Neutrophil (primary cell): Measurements from ENCODE around the gene NTN1.
"Not testable (repeated sequence)": the region's sequence is repeated elsewhere in the genome, so short reads cannot be mapped to it uniquely, and the experiment has no call there.

Experiments
- H3K27ac ChIP-seq: fragments of 200-600 bp; sonication (generic); 2 replicates; pipeline ENCODE4 v1.5.1; 2016; ENCODE audit warnings: mild to moderate bottlenecking, moderate library complexity
- H3K27me3 ChIP-seq: fragments of 200-600 bp; sonication (generic); 2 replicates; pipeline ENCODE4 v1.6.0; 2016; ENCODE audit warnings: mild to moderate bottlenecking
- H3K36me3 ChIP-seq: fragments of 200-600 bp; sonication (generic); 2 replicates; pipeline ENCODE4 v1.5.1; 2017
- H3K4me1 ChIP-seq, 2 experiments: fragments of 200-600 bp in 1 of 2; sonication (generic) in 1 of 2; 1 replicate in 1 of 2; 2 replicates in 1 of 2; pipeline versions ENCODE4 v1.5.1 to v1.6.1; 2013 to 2016; ENCODE audit warnings: low read depth in 1 of 2, low read length in 1 of 2, mild to moderate bottlenecking in 1 of 2, moderate library complexity in 1 of 2; ENCODE audit not compliant: control insufficient read depth in 1 of 2, insufficient read depth in 1 of 2
- H3K4me3 ChIP-seq, 2 experiments: fragments of 200-600 bp in 1 of 2; sonication (generic) in 1 of 2; 1 replicate in 1 of 2; 2 replicates in 1 of 2; pipeline ENCODE4 v1.5.1; 2013 to 2016; ENCODE audit warnings: low read depth in 1 of 2, low read length in 1 of 2, mild to moderate bottlenecking in 1 of 2, moderate library complexity in 1 of 2
- H3K9me3 ChIP-seq: fragments of 200-600 bp; sonication (generic); 2 replicates; pipeline ENCODE4 v1.5.1; 2016
- TF ChIP-seq, protein P1 (sequence below): fragments of 200-600 bp; sonication (generic); IDR thresholded peaks from 2 replicates; pipeline ENCODE4 v1.5.1; 2016; ENCODE audit warnings: antibody characterized with exemption

Gene NTN1

DNA sequence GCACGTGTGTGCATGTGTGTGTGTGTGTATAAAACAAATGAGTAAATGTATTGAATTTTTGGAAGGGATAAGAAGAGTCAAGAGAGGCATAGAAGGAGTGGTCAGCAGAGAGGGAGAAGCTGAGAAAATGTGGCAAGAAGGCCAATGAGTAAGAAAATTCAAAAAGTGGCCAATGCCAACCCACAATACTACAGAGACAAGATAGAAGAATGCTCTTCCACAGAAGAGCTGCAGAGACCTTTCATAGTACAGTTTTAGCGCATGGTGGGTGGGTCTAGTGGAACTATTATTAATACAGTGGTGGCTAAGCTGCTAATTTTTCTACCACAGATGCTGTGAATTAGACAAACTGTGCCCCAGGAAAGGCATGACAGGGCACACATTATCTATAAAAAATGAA lies 233.5 kb downstream of the NTN1 start:
- peaks cover under 1% of the 10 kb centered on the region for H3K36me3 ChIP-seq
- H3K27me3 ChIP-seq: peaks cover 8% of the 10 kb centered on the region
- H3K4me3 ChIP-seq: no peak overlapping the region
- peaks cover 0 to 3% of the 10 kb centered on the region in 2 experiments for H3K4me1 ChIP-seq
- H3K27ac ChIP-seq: no peak overlapping the region
- H3K9me3 ChIP-seq: no peaks in the 10 kb centered on the region
- TF ChIP-seq, protein P1, sequence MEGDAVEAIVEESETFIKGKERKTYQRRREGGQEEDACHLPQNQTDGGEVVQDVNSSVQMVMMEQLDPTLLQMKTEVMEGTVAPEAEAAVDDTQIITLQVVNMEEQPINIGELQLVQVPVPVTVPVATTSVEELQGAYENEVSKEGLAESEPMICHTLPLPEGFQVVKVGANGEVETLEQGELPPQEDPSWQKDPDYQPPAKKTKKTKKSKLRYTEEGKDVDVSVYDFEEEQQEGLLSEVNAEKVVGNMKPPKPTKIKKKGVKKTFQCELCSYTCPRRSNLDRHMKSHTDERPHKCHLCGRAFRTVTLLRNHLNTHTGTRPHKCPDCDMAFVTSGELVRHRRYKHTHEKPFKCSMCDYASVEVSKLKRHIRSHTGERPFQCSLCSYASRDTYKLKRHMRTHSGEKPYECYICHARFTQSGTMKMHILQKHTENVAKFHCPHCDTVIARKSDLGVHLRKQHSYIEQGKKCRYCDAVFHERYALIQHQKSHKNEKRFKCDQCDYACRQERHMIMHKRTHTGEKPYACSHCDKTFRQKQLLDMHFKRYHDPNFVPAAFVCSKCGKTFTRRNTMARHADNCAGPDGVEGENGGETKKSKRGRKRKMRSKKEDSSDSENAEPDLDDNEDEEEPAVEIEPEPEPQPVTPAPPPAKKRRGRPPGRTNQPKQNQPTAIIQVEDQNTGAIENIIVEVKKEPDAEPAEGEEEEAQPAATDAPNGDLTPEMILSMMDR: no peak

DNA sequence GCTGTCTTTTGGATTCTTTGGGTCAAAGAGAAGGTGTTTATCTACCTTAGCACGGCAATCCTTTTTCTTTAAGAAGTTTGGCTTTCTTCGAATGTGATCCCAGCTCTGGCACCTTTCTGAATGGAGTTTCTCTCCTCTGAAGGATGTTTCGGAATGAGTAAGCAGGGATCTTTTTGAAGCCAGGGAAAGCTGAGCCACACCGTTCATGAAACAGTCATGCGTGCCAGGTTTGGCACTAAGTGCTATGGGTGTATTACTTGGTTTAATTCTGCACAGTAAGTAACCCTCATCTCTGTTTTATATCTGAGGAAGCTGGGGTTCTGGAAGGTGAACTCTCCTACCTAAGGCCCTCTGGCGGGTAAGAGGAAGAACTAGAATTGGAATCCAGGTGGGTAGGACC lies 234.5 kb downstream of the NTN1 start:
- TF ChIP-seq, protein P1: no peak
- Histone ChIP-seq H3K27me3 (peaks cover 8% of the 10 kb centered on the region), H3K27ac (no peak overlapping the region)

DNA sequence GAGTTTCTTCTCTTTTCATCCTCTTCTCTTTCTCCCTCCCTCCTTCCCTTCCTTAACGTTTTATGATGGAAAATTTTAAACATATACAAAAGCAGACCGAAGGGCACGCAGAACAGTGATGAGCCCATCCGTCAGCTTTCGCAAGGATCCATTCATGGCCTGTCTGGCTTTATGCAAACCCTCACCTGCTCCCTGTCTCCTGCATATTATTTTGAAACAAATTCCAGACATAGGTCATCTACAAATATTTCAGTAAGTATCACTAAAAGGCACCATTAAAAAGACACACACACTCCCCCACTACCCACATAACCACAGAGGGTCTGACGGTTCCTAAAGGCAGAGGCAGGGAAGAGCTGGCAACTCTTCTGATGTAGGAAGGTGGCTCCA lies 235.0 kb downstream of the NTN1 start:
- Histone ChIP-seq H3K36me3 (no peaks in the 10 kb centered on the region), H3K9me3 (no peaks in the 10 kb centered on the region), H3K27me3 (peaks cover 8% of the 10 kb centered on the region), H3K4me1 (peaks cover 0 to 3% of the 10 kb centered on the region in 2 experiments), H3K4me3 (no peak overlapping the region), H3K27ac (no peak overlapping the region)
- TF ChIP-seq, protein P1: no peak

More for the DNA sequence above, 234.5 kb downstream of the NTN1 start:
- Histone ChIP-seq H3K4me3 (no peak overlapping the region), H3K9me3 (no peaks in the 10 kb centered on the region), H3K36me3 (no peaks in the 10 kb centered on the region), H3K4me1 (peaks cover 0 to 3% of the 10 kb centered on the region in 2 experiments)

DNA sequence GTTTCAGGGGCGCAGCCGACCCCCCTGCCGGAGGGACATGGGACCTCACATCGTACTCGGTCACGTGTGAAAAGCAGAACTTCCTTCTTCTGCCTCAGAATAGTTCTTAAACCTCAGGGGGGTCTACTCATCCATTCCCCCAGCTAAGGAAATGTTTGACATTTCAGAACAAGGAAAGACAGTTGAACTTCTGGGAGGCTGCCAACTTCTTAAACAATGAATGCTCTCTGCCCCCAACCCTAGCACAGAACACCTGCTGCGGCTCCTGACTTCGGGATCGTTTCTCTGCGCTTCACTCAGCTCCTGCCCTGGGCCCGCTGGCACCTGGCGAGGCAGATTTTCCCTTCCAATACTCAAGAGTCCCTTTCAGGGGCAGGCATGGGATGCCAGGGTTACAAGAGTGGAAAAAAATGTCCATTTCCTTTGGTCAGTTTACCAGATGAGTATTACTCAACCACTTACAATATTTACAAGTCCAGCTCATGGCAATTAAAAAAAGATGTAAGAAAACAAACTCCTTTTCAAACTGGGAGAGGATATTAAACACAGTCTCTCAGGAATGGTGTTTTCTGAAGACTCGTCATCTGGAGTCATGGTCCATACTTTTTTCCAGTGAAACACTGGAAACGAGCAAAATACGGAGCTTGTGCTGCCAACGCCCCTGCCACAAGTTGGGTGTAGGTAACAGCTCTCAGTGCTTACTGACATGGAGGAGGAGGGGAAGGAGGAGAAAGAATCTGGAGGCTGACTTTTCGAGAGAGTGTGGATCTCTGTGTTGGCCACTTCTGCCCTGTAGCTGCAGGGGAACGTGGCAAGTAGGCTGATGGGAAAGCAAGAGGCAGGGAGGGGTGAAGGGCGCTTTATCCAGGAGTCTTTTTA lies 235.7 kb downstream of the NTN1 start:
- no peak overlapping the region for H3K4me3 ChIP-seq
- no peaks in the 10 kb centered on the region for H3K36me3 ChIP-seq
- peaks cover 0 to 3% of the 10 kb centered on the region in 2 experiments for H3K4me1 ChIP-seq
- peaks cover 8% of the 10 kb centered on the region for H3K27me3 ChIP-seq
- TF ChIP-seq, protein P1: no peak
- no peaks in the 10 kb centered on the region for H3K9me3 ChIP-seq
- H3K27ac ChIP-seq: no peak overlapping the region

DNA sequence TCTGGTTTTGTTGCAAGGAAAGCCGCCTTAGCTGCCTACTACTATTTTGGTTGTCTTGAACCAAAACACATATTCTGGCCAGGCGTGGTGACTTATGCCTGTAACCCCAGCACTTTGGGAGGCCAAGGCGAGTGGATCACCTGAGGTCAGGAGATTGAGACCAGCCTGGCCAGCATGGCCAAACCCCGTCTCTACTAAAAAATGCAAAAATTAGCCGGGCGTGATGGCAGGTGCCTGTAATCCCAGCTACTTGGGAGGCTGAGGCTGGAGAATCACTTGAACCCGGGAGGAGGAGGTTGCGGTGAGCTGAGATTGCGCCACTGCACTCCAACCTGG lies 236.3 kb downstream of the NTN1 start:
- not testable (repeated sequence) for H3K27me3 ChIP-seq, H3K36me3 ChIP-seq, H3K27ac ChIP-seq, H3K4me3 ChIP-seq, H3K9me3 ChIP-seq, H3K4me1 ChIP-seq
